C4-2B (cell line): ENCODE results near the gene CCDC27.

Experiments
- ZFX ChIP-seq: fragments of 450-650 bp; IDR thresholded peaks from 2 replicates; pipeline ENCODE4 v1.6.1; 2017
- TF ChIP-seq, protein P1 (sequence below): fragments of 450-650 bp; conservative IDR thresholded peaks from 2 replicates; pipeline ENCODE4 v1.5.1; 2017; ENCODE audit warnings: mild to moderate bottlenecking

DNA sequence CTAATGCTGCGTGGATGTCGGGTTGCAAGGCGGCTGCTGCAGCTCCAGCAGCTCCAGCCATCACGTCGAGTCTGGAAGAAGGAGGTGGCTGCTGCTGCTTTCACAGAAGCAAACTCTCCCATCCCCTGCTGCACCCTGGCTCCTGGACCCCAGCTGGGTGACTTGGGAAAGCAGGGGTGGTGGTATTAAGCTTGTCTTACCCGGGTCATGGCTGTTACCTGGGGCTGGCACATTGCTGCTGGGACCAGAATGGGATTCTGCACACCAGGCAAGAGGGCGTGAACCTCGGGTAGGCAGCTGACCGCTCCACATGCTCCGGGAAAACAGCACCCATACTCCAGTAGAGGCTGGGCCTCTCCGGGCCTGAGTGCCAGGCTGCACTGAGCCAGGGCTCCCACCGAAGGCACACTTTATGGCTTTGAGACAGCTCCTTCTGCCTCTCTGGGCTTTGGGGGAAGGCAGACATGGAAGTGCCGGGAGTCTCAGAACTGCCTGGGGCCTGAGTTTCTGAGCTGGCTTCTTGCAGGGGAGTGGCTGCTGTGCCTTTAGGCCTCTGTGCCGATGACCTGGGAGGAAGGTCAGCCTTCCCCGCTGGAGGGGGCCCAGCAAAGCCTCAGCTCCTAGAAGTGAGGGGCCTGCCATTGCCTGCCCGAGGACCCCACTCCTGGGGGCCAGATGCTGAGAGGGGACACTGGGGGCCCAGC is 21.5 kb downstream of the CCDC27 start:
- TF ChIP-seq, protein P1, sequence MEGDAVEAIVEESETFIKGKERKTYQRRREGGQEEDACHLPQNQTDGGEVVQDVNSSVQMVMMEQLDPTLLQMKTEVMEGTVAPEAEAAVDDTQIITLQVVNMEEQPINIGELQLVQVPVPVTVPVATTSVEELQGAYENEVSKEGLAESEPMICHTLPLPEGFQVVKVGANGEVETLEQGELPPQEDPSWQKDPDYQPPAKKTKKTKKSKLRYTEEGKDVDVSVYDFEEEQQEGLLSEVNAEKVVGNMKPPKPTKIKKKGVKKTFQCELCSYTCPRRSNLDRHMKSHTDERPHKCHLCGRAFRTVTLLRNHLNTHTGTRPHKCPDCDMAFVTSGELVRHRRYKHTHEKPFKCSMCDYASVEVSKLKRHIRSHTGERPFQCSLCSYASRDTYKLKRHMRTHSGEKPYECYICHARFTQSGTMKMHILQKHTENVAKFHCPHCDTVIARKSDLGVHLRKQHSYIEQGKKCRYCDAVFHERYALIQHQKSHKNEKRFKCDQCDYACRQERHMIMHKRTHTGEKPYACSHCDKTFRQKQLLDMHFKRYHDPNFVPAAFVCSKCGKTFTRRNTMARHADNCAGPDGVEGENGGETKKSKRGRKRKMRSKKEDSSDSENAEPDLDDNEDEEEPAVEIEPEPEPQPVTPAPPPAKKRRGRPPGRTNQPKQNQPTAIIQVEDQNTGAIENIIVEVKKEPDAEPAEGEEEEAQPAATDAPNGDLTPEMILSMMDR: no peak
- no peak for TF ChIP-seq ZFX
